Aorta (tissue), 5 donors: Measurements from ENCODE around the gene GALC. TPM values are rescaled to one million over a fixed set of nuclear protein-coding genes. Genes with fewer than 3 reads are reported as not detected.

Source experiments
- ATAC-seq: fragments of 200-7000 bp; cut with Tn5 transposase; one replicate; pipeline ENCODE4 v1.9.1; 2022; ENCODE audit warnings: moderate library complexity; ENCODE audit not compliant: low FRiP score
- DNase-seq, 2 donors: peaks; one replicate each; pipeline ENCODE4 v3.0.0-alpha.2; 2020
- H3K27ac ChIP-seq, 2 donors: one replicate each; pipeline ENCODE4 v1.5.1; 2013; ENCODE audit warnings: low read length in 2 of 2, mild to moderate bottlenecking in 2 of 2, moderate library complexity in 2 of 2, control low read depth in 1 of 2, inconsistent platforms in 1 of 2, low read depth in 1 of 2
- H3K27me3 ChIP-seq, 2 donors: one replicate each; pipeline ENCODE4 v1.6.1; 2013; ENCODE audit warnings: control low read depth in 1 of 2, low read length in 1 of 2, mild to moderate bottlenecking in 1 of 2, moderate library complexity in 1 of 2; ENCODE audit not compliant: insufficient read depth in 2 of 2, control insufficient read depth in 1 of 2
- H3K36me3 ChIP-seq, 2 donors: one replicate each; pipeline ENCODE4 v1.6.1; 2013; ENCODE audit warnings: control low read depth in 1 of 2, low read length in 1 of 2, mild to moderate bottlenecking in 1 of 2; ENCODE audit not compliant: insufficient read depth in 2 of 2, control insufficient read depth in 1 of 2
- H3K4me1 ChIP-seq, 2 donors: one replicate each; pipeline ENCODE4 v1.6.1; 2013; ENCODE audit warnings: low read length in 2 of 2, control low read depth in 1 of 2, mild to moderate bottlenecking in 1 of 2, moderate library complexity in 1 of 2; ENCODE audit not compliant: insufficient read depth in 2 of 2, control insufficient read depth in 1 of 2
- H3K4me3 ChIP-seq, 2 donors: one replicate each; pipeline ENCODE4 v1.5.1; 2013; ENCODE audit warnings: low read length in 2 of 2, control low read depth in 1 of 2, mild to moderate bottlenecking in 1 of 2
- H3K9me3 ChIP-seq: one replicate; pipeline ENCODE4 v1.6.1; 2013; ENCODE audit warnings: mild to moderate bottlenecking, low read length; ENCODE audit not compliant: control insufficient read depth
- WGBS, 2 donors: extraction: QIAGEN DNeasy Blood & Tissue Kit; methylation state at CpG; one replicate each; pipeline ENCODE4 v1.1.7; 2013; 5-methylcytosine and 5-hydroxymethylcytosine counted together
- intact Hi-C, 2 donors: fragments of 100-400 bp; cut with DNase I; formaldehyde crosslinking; loops; one replicate each; pipeline versions ENCODE4 v1.14.2 to v1.15.0; 2022
- polyA plus RNA-seq, 2 donors: library from polyadenylated mRNA; stranded (reverse); fragments of 200-250 nt; gene quantifications; one replicate each; pipeline ENCODE4 v1.2.3, GENCODE V29; 2013
- total RNA-seq, 2 donors: library from RNA; stranded (reverse); fragmentation: NEBNext Ultra II Directional; extraction: Animal tissue kit (Norgen Biotek cat#: 25700); gene quantifications; one replicate each; pipeline ENCODE4 v1.2.1, GENCODE V29; 2021
- donor health status: healthy with polysubstance abuse.
- donor health status: Bipolar disorder and iron deficiency.
- donor health status: DM: no; HTN: no; CAD: no.
- donor health status: DM: no; HTN: no; CAD: no.
- donor health status: DM: yes; HTN: yes; CAD: no.

The GALC gene
- total and polyA plus RNA-seq, 4 donors = 7.1 to 26.6 (median 16.7) TPM

GRCh38 chr14:88012495-88012894 lies 19.5 kb upstream of the GALC start:
- no peak overlapping the region for H3K27ac ChIP-seq
- intact Hi-C loops = loop anchor here (5.0 to 10.0 kb wide), 3 partner anchors 152 to 372 kb away; partner anchors contain the start of gene SPATA7 (in 1 of the 2)

GRCh38 chr14:88010331-88010730 lies 17.3 kb upstream of the GALC start:
- Histone ChIP-seq H3K4me1 (no peaks in the 10 kb centered on the region), H3K9me3 (no peaks in the 10 kb centered on the region), H3K4me3 (no peak overlapping the region), H3K27me3 (no peaks in the 10 kb centered on the region), H3K36me3 (no peaks in the 10 kb centered on the region), H3K27ac (no peak overlapping the region)
- DNase-seq = no peak
- intact Hi-C loops = loop anchor here (5.0 to 10.0 kb wide), 3 partner anchors 154 to 374 kb away; partner anchors contain the start of gene SPATA7 (in 1 of the 2)
- no peak for ATAC-seq
- 34 to 48% methylated on average over 2 of the region's 2 CpGs for WGBS, 2 donors

More at GRCh38 chr14:88012495-88012894, 19.5 kb upstream of the GALC start:
- DNase-seq (no peak), ATAC-seq (no peak)
- H3K36me3 ChIP-seq = no peaks in the 10 kb centered on the region
- H3K4me3 ChIP-seq = no peak overlapping the region
- H3K9me3 ChIP-seq = no peaks in the 10 kb centered on the region
- no peaks in the 10 kb centered on the region for H3K27me3 ChIP-seq
- 68 to 70% methylated on average over 5 of the region's 5 CpGs for WGBS, 2 donors
- H3K4me1 ChIP-seq = no peaks in the 10 kb centered on the region

- Histone ChIP-seq H3K27ac (no peak overlapping the region), H3K9me3 (no peaks in the 10 kb centered on the region), H3K4me3 (no peak overlapping the region), H3K36me3 (no peaks in the 10 kb centered on the region), H3K27me3 (no peaks in the 10 kb centered on the region), H3K4me1 (no peaks in the 10 kb centered on the region)
- DNase-seq = no peak
- intact Hi-C loops = no loop called here
- ATAC-seq = no peak
- WGBS, 2 donors = 79 to 82% methylated on average over 1 of the region's 1 CpG
These were observed 16.5 kb upstream of the GALC start for GRCh38 chr14:88009486-88009885.

- Histone ChIP-seq H3K4me1 (no peaks in the 10 kb centered on the region), H3K36me3 (no peaks in the 10 kb centered on the region), H3K4me3 (no peak overlapping the region), H3K27ac (no peak overlapping the region), H3K27me3 (no peaks in the 10 kb centered on the region), H3K9me3 (no peaks in the 10 kb centered on the region)
- WGBS, 2 donors = 93% methylated on average over 2 of the region's 2 CpGs
- no peak for ATAC-seq
- intact Hi-C loops = no loop called here
- DNase-seq = no peak
These were observed 15.2 kb upstream of the GALC start for GRCh38 chr14:88008039-88008742.

DNA sequence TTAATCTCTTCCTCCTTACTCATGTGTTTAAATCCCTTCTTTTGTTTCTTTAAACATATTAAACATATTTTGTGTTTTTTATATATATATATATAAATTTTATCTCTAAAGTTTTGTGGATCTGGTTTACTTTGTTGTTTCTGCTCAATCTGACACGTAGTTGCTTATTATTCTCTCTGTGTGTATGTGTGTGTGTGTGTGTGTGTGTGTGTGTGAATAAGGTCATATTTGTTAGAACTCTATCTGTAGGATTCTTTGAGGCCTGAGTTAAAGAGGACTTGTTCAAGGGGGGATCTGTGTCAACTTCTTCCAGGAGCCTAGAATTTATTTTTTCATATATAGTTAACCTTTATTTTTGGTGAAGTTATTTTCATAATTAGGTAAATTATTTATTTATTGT lies 14.6 kb upstream of the GALC start:
- WGBS, 2 donors = 30 to 60% methylated on average over 1 of the region's 1 CpG
- Histone ChIP-seq H3K36me3 (no peaks in the 10 kb centered on the region), H3K4me1 (no peaks in the 10 kb centered on the region), H3K27ac (no peak overlapping the region), H3K27me3 (peaks cover 0 to 1% of the 10 kb centered on the region in 2 donors), H3K4me3 (no peak overlapping the region), H3K9me3 (no peaks in the 10 kb centered on the region)
- ATAC-seq = no peak
- DNase-seq = no peak
- intact Hi-C loops = no loop called here

- Histone ChIP-seq H3K27me3 (peaks cover 0 to 1% of the 10 kb centered on the region in 2 donors), H3K27ac (no peak overlapping the region)
- intact Hi-C loops = no loop called here
These were observed 13.2 kb upstream of the GALC start for GRCh38 chr14:88005978-88006851.

DNA sequence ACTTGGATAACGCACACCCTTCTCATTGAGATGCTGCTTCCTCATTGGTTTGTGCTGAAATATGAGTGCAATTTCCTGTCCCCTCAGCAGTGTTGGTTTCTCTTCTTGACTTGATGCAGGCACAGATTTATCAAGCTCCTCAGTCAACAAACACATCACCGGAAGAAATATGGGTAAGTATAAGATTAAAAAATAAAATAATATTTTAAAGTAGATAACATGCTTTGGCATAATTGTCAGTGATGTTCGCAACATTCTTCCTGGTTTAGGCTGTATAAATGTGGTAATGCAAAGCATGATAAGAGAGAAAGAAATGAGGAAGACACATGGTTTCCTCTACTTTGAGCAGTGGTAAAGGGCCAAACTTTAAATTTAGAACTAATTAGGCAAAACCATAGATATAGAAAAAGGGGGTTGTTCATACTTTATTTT lies 12.1 kb upstream of the GALC start, which contains the start of gene GPR65:
GPR65 (plus strand) TSS at position 86 of the 432 bp plus-strand sequence. CDS start 5,713 bp downstream, outside the sequence.
- Histone ChIP-seq H3K9me3 (no peaks in the 10 kb centered on the region), H3K4me3 (no peak within 1 kb of the TSS), H3K36me3 (no peaks in the 10 kb centered on the region), H3K27me3 (peaks cover 0 to 1% of the 10 kb centered on the region in 2 donors), H3K4me1 (no peaks in the 10 kb centered on the region), H3K27ac (no peak within 1 kb of the TSS)
- no peak for DNase-seq
- intact Hi-C loops = no loop called here
- 25 to 36% methylated on average over 3 of the region's 3 CpGs for WGBS, 2 donors
- ATAC-seq = no peak

More at GRCh38 chr14:88005978-88006851, 13.2 kb upstream of the GALC start:
- Histone ChIP-seq H3K36me3 (no peaks in the 10 kb centered on the region), H3K4me1 (no peaks in the 10 kb centered on the region), H3K9me3 (no peaks in the 10 kb centered on the region), H3K4me3 (no peak overlapping the region)
- DNase-seq = peak in 1 of 2 donors; percentile 51
- WGBS, 2 donors = 82 to 84% methylated on average over 13 of the region's 13 CpGs
- peak; percentile 50 for ATAC-seq

GRCh38 chr14:88004506-88005036 lies 11.6 kb upstream of the GALC start:
- intact Hi-C loops = no loop called here
- H3K27me3 ChIP-seq = peaks cover 0 to 1% of the 10 kb centered on the region in 2 donors
- DNase-seq (no peak), ATAC-seq (no peak)
- no peak overlapping the region for H3K4me3 ChIP-seq
- no peaks in the 10 kb centered on the region for H3K9me3 ChIP-seq
- no peaks in the 10 kb centered on the region for H3K36me3 ChIP-seq
- H3K4me1 ChIP-seq = no peaks in the 10 kb centered on the region
- no peak overlapping the region for H3K27ac ChIP-seq
- 62 to 63% methylated on average over 3 of the region's 3 CpGs for WGBS, 2 donors
